HepG2 (cell line): ENCODE data around the gene SLC17A5. TPM values are rescaled to one million over a fixed set of nuclear protein-coding genes. Genes with fewer than 3 reads are reported as not detected.

Source experiments
- ATAC-seq: fragments of 200-7000 bp; cut with Tn5 transposase; 3 replicates; pipeline ENCODE4 v1.9.1; 2020; ENCODE audit warnings: mild to moderate bottlenecking, moderate library complexity
- BruUV-seq: library from RNA; stranded (reverse); fragments of 400-500 nt; replicated peaks from 2 replicates; lab custom pipeline; 2021; lab: Mats Ljungman, UMichigan
- CTCF ChIA-PET: fragments of 300-600 bp; formaldehyde crosslinking; extraction: SDS; loops from one replicate; lab custom pipeline; 2021; ENCODE audit warnings: low total read pairs, inconsistent platforms, low intra/inter-chr PET ratio; lab: Yijun Ruan, JAX
- POLR2A ChIA-PET: fragments of 350-600 bp; sonication (Branson Sonifier 250); formaldehyde crosslinking; loops from one replicate; lab custom pipeline; 2020; ENCODE audit warnings: antibody characterized with exemption, inconsistent platforms; lab: Yijun Ruan, JAX
- DNase-seq: peaks from one replicate; pipeline ENCODE4 v3.0.0-alpha.2; 2015; ENCODE audit warnings: low spot score
- FAIRE-seq: peaks from 3 replicates; lab custom pipeline; 2011; peaks lifted over from hg19 to GRCh38; lab: Jason Lieb, UNC
- H2AFZ ChIP-seq: one replicate; pipeline ENCODE4 v1.6.1; 2011; ENCODE audit warnings: low read length, inconsistent platforms
- H3K27ac ChIP-seq: fragments of 300-600 bp; 3 replicates; pipeline ENCODE4 v1.8.0; 2011; ENCODE audit warnings: mixed run types, mild to moderate bottlenecking, mixed read lengths, low read length, inconsistent platforms; ENCODE audit not compliant: insufficient read depth; ENCODE audit errors: extremely low read length
- H3K27me3 ChIP-seq, 2 experiments: fragments of 200-600 bp in 1 of 2; 2 replicates in 1 of 2; 3 replicates in 1 of 2; pipeline versions ENCODE4 v1.6.0 to v1.8.0; 2011; ENCODE audit warnings: low read length in 2 of 2, mild to moderate bottlenecking in 2 of 2, moderate library complexity in 2 of 2, inconsistent platforms in 1 of 2; ENCODE audit not compliant: insufficient read depth in 2 of 2, control insufficient read depth in 1 of 2
- H3K36me3 ChIP-seq, 2 experiments: fragments of 200-600 bp in 1 of 2; replicated peaks in 1 of 2; 2 replicates in 1 of 2; 3 replicates in 1 of 2; pipeline versions ENCODE4 v1.5.1 to v1.8.0; 2011; ENCODE audit warnings: low read length in 2 of 2, inconsistent platforms in 1 of 2; ENCODE audit not compliant: insufficient read depth in 2 of 2, control insufficient read depth in 1 of 2
- H3K4me1 ChIP-seq: 2 replicates; pipeline ENCODE4 v1.5.1; 2012; ENCODE audit warnings: low read length, inconsistent platforms; ENCODE audit not compliant: insufficient read depth
- H3K4me2 ChIP-seq: 2 replicates; pipeline ENCODE4 v1.6.0; 2011; ENCODE audit warnings: low read depth, low read length, inconsistent platforms
- H3K4me3 ChIP-seq, 3 experiments: fragments of 200-600 bp in 1 of 3; sonication (generic), shearing (Covaris generic) in 1 of 3; replicated peaks in 1 of 3; 2 replicates each; pipeline ENCODE4 v1.5.1; 2011 to 2016; ENCODE audit warnings: low read length in 3 of 3, inconsistent platforms in 2 of 3, low read depth in 2 of 3, mild to moderate bottlenecking in 2 of 3, control low read depth in 1 of 3, mixed read lengths in 1 of 3; ENCODE audit not compliant: insufficient read depth in 1 of 3
- H3K79me2 ChIP-seq: one replicate; pipeline ENCODE4 v1.6.1; 2011; ENCODE audit warnings: low read length, inconsistent platforms; ENCODE audit not compliant: insufficient read depth
- H3K9ac ChIP-seq: 2 replicates; pipeline ENCODE4 v1.6.0; 2011; ENCODE audit warnings: mild to moderate bottlenecking, low read depth, low read length, inconsistent platforms; ENCODE audit not compliant: insufficient read depth
- H3K9me3 ChIP-seq: 2 replicates; pipeline ENCODE4 v1.5.1; 2012; ENCODE audit warnings: mild to moderate bottlenecking, low read length
- H4K20me1 ChIP-seq: 2 replicates; pipeline ENCODE4 v1.6.0; 2011; ENCODE audit warnings: inconsistent platforms, mild to moderate bottlenecking, low read length, moderate library complexity; ENCODE audit not compliant: insufficient read depth
- CHCHD3 ChIP-seq: sonication (generic); formaldehyde crosslinking; IDR thresholded peaks from 2 replicates; pipeline ENCODE4 v1.8.0; 2022; ENCODE audit warnings: mild to moderate bottlenecking, missing genetic modification reagents, moderate library complexity
- CHD4 ChIP-seq: fragments of 200-600 bp; sonication (generic); IDR thresholded peaks from 2 replicates; pipeline ENCODE4 v1.7.0; 2017; ENCODE audit warnings: mild to moderate bottlenecking, low read length, borderline replicate concordance
- CREB1 ChIP-seq, 2 experiments: fragments of 450-650 bp in 1 of 2; IDR thresholded peaks; 2 replicates each; pipeline ENCODE4 v1.6.1; 2016 to 2017; ENCODE audit warnings: control low read depth in 1 of 2, mild to moderate bottlenecking in 1 of 2, missing compliant biosample characterization in 1 of 2, missing genetic modification characterization in 1 of 2
- ETV6 ChIP-seq: sonication (generic); formaldehyde crosslinking; conservative IDR thresholded peaks from 2 replicates; pipeline ENCODE4 v1.4.0; 2020; ENCODE audit warnings: missing genetic modification reagents
- HOXA5 ChIP-seq: sonication (generic); formaldehyde crosslinking; IDR thresholded peaks from 2 replicates; pipeline ENCODE4 v1.4.0; 2020; ENCODE audit warnings: missing genetic modification reagents
- JARID2 ChIP-seq: sonication (generic); formaldehyde crosslinking; IDR thresholded peaks from 2 replicates; pipeline ENCODE4 v1.8.1; 2023; ENCODE audit warnings: missing genetic modification reagents, inconsistent platforms; ENCODE audit not compliant: insufficient replicate concordance
- PHF8 ChIP-seq: sonication (generic); formaldehyde crosslinking; IDR thresholded peaks from 2 replicates; pipeline ENCODE4 v1.5.0; 2020; ENCODE audit warnings: missing genetic modification reagents
- XBP1 ChIP-seq: sonication (generic); formaldehyde crosslinking; IDR thresholded peaks from 2 replicates; pipeline ENCODE4 v1.5.0; 2020; ENCODE audit warnings: missing genetic modification reagents
- ZNF468 ChIP-seq: sonication (generic); formaldehyde crosslinking; IDR thresholded peaks from 2 replicates; pipeline ENCODE4 v1.8.0; 2022; ENCODE audit warnings: mild to moderate bottlenecking, moderate library complexity, missing genetic modification reagents
- ZNF589 ChIP-seq: sonication (generic); formaldehyde crosslinking; conservative IDR thresholded peaks from 2 replicates; pipeline ENCODE4 v1.8.0; 2022; ENCODE audit warnings: mild to moderate bottlenecking, moderate library complexity, missing genetic modification reagents
- WGBS: methylation state at CpG from one replicate; pipeline ENCODE4 v1.1.6; 2017; ENCODE audit warnings: low lambda C conversion rate; 5-methylcytosine and 5-hydroxymethylcytosine counted together
- in situ Hi-C: cut with HindIII; loops from 2 replicates; pipeline ENCODE4 v1.10.0; 2017; ENCODE audit warnings: low pct_unique_long_range_greater_than_20kb; ENCODE audit not compliant: extremely low pct_ligation_motif_present
- intact Hi-C: fragments of 100-400 bp; cut with micrococcal nuclease; formaldehyde crosslinking; loops from one replicate; pipeline ENCODE4 v1.10.0; 2022; ENCODE audit not compliant: unreplicated experiment
- polyA plus RNA-seq, 8 experiments: library from polyadenylated mRNA; depleted of rRNA in 3 of 8; stranded (reverse) in 7 of 8; unstranded in 1 of 8; fragments of >200 nt; fragmentation: Illumina TruSeq in 4 of 8; extraction: Trizol in 4 of 8; gene quantifications; 2 replicates each; pipeline versions ENCODE4 v1.2.1 to v1.2.3, GENCODE V29; 2011 to 2016; ENCODE audit warnings: low read depth in 4 of 8, missing spikeins in 1 of 8, mixed read lengths in 1 of 8; ENCODE audit not compliant: insufficient read depth in 1 of 8
- total RNA-seq, 5 experiments: library from RNA; depleted of rRNA; stranded (reverse); fragments of >200 nt; fragmentation: Illumina TruSeq; extraction: Trizol; gene quantifications; 2 replicates each; pipeline ENCODE4 v1.2.3, GENCODE V29; 2016; ENCODE audit warnings: low read depth in 1 of 5
- TF ChIP-seq, protein P1 (sequence below): sonication (generic); formaldehyde crosslinking; IDR thresholded peaks from 2 replicates; pipeline ENCODE4 v1.4.0; 2020; ENCODE audit warnings: missing genetic modification reagents
- TF ChIP-seq, protein P2 (sequence below): sonication (generic); formaldehyde crosslinking; IDR thresholded peaks from 2 replicates; pipeline ENCODE4 v1.5.1; 2020; ENCODE audit warnings: missing genetic modification reagents, mild to moderate bottlenecking, borderline replicate concordance

SLC17A5 gene
- total and polyA plus RNA-seq, 2 of the 13 experiments (the other 11 are each of a cell fraction or from before 2014, with no cell fraction given): 18.3 to 20.5 TPM

DNA sequence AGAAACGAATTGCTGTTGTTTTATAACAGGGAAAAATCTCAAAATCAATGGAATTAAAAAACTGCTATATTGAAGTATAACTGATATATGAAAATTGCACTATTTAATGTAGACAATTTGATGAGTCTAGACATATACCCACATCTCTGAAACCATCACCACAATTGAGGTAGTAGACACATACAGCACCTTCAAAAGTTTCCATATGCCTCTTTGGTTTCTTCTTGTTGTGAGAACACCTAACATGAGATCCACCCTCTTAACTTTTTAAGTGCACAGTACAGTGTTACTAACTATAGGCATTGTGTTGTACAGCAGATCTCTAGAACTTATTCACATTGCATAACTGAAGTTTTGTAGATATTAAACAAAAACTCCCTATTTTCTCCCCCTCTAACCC, 14.0 kb upstream of the SLC17A5 start (continued):
- TF ChIP-seq, protein P1, sequence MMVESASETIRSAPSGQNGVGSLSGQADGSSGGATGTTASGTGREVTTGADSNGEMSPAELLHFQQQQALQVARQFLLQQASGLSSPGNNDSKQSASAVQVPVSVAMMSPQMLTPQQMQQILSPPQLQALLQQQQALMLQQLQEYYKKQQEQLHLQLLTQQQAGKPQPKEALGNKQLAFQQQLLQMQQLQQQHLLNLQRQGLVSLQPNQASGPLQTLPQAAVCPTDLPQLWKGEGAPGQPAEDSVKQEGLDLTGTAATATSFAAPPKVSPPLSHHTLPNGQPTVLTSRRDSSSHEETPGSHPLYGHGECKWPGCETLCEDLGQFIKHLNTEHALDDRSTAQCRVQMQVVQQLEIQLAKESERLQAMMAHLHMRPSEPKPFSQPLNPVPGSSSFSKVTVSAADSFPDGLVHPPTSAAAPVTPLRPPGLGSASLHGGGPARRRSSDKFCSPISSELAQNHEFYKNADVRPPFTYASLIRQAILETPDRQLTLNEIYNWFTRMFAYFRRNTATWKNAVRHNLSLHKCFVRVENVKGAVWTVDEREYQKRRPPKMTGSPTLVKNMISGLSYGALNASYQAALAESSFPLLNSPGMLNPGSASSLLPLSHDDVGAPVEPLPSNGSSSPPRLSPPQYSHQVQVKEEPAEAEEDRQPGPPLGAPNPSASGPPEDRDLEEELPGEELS (CRISPR knock-in tag): no peak
- TF ChIP-seq CHD4 (no peak), CHCHD3 (CRISPR knock-in tag) (no peak)
- TF ChIP-seq, protein P2, sequence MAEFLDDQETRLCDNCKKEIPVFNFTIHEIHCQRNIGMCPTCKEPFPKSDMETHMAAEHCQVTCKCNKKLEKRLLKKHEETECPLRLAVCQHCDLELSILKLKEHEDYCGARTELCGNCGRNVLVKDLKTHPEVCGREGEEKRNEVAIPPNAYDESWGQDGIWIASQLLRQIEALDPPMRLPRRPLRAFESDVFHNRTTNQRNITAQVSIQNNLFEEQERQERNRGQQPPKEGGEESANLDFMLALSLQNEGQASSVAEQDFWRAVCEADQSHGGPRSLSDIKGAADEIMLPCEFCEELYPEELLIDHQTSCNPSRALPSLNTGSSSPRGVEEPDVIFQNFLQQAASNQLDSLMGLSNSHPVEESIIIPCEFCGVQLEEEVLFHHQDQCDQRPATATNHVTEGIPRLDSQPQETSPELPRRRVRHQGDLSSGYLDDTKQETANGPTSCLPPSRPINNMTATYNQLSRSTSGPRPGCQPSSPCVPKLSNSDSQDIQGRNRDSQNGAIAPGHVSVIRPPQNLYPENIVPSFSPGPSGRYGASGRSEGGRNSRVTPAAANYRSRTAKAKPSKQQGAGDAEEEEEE (CRISPR knock-in tag): no peak
- TF ChIP-seq, all 625 proteins: peak for 0

DNA sequence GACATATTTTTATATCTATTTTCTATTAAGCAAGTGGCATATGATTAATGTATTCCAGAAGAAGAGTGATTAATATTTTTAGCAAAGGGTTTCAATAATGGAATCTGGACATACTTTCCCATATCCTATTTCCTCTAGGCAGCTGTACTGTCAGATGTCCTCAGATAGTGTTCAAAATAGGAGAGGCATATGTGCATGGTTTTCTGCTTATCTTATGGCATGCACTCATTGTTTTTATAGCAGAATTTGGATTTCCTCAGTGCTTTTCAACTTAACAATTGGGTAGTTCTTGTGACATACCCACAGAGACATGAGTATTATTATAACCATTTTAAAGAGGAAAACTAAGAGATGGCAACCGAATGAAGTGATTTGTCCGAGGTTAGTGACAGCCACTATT, 12.6 kb upstream of the SLC17A5 start:
- Histone ChIP-seq H3K4me2 (no peak overlapping the region), H3K36me3 (no peaks in the 10 kb centered on the region), H3K9ac (no peak overlapping the region), H3K27ac (no peak overlapping the region)
- DNase-seq: no peak
- in situ Hi-C loops: no loop called here
- no TSS peak for BruUV-seq
- POLR2A ChIA-PET: no interaction called here
- TF ChIP-seq CREB1 (IDR thresholded peaks at IDR 0.05): no peak
- TF ChIP-seq CREB1 (CRISPR knock-in tag; IDR thresholded peaks at IDR 0.05): no peak
- TF ChIP-seq ZNF589 (CRISPR knock-in tag): no peak
- TF ChIP-seq PHF8 (CRISPR knock-in tag): no peak
- no peak for TF ChIP-seq ZNF468
- no peak for TF ChIP-seq HOXA5 (CRISPR knock-in tag)
- no peak for TF ChIP-seq ETV6 (CRISPR knock-in tag)
- TF ChIP-seq JARID2: no peak
- TF ChIP-seq XBP1 (CRISPR knock-in tag): no peak
- TF ChIP-seq, all 625 proteins: peak for 0
- Histone ChIP-seq H2AFZ (no peak overlapping the region), H3K27me3 (peaks cover 3 to 4% of the 10 kb centered on the region in 2 experiments; a peak in 2 of 5 replicates), H3K4me1 (no peaks in the 10 kb centered on the region), H3K9me3 (no peaks in the 10 kb centered on the region), H3K4me3 (no peak overlapping the region), H3K79me2 (no peaks in the 10 kb centered on the region), H4K20me1 (no peaks in the 10 kb centered on the region)
- FAIRE-seq: no peak
- intact Hi-C loops: no loop called here
- 5% methylated on average over 2 of the region's 2 CpGs for WGBS
- CTCF ChIA-PET: no interaction called here
- no peak for ATAC-seq
